Activated naive CD4-positive, alpha-beta T cell treated with anti-CD3 and anti-CD28 coated beads, Interleukin-2, amount 50 U/mL, for 16 hours (primary cell): ENCODE data around the gene CASTOR2.
"Not testable (repeated sequence)": the region's sequence is repeated elsewhere in the genome, so short reads cannot be mapped to it uniquely, and the experiment has no call there.

Source experiments
- DNase-seq: peaks from one replicate; pipeline ENCODE4 v3.0.0-alpha.2; 2020

Gene CASTOR2

DNA sequence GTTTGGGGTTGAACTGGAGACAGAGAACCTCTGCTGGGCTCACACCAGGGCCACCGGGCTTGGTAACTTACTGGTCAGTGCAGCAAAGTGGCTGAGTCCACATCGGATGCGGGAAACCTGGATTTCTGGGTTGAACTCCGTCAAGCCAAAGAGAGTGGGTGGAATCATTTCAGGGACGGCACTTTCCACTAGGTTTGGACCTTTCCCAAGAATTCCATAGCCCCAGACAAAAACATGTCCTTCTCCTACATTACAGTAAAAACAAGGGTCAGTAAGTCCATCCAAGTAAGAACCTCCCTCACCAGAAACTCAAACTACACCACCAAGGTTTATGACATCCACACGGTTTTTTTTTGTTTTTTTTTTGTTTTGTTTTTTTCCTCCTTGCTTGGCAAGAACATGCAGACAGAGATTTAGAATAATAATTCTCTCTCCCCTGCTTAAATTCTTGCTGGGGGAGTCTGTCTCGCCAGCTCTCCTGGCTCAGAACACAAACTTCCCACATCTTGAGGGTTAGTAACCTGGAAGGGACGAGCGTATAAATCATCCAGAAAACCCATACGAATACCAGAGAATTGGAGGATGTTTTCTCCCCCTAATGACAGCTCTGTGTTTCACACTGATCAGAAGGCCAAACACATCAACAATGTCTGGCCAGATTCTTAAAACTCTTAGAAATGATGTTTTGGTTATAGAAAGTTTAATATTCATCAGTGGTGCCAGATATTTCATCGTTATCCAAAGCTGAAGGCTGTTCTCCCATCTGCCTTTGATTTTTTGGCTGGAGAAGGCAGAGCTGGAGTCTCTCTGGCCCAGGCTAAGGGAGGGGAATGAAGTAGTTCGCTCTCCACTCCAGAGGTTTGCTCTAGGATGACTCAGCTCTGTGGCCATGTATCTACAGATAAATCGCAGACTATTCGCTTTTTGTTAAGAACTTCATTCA is 91.6 kb downstream of the CASTOR2 start:
- DNase-seq = no peak

DNA sequence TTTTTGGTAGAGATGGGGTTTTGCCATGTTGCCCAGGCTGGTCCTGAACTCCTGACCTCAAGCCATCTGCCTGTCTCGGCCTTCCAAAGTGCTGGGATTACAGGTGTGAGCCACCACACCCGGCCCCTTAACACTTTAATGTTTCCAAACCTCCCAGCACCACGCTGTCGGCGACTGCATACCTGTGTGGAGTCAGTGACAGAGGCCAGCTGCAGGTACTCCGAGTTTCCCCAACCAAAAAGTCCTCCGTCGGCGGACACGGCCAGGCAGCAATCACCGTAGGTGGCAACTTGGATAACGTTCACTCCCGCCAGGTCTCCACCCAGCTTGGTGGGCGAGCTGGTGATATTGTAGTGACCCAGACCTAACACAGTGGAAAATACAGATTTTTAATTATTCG is 93.9 kb downstream of the CASTOR2 start:
- DNase-seq = no peak

DNA sequence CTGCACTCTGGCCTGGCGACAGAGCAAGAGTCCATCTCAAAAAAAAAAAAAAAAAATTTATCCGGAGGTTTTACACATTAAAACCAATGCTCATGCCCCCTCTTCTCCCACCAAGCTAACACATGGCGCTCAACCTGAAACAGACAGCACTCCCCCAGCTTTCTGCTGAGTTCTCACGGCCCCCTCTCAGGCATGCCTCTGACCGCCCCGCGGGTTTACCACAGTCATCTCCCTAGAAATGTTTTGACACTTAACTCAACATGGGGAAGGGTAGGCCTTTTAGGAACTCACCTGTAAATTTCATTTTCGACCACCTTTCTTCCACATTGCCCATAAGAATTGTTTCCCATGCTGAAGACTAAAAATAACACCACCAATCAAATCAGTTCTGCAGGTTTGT is 99.8 kb downstream of the CASTOR2 start:
- no peak for DNase-seq

DNA sequence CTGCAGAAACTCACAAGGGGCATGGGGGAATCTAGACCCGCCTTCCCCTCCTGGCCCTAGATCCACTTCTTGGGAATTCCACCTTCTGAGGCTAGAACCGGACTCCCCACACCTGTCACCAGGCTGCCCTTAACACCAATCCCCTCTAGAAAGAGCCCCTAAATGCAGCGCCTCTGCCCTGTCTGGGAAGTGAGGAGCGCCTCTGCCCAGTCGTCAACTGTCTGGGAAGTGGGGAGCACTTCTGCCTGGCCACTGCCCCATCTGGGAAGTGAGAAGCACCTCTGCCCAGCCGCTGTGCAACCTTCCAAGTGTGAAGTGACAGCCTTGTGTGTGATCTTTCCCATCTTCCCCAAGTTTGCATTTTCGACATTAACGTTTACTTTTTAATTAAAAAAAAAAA is 100.3 kb downstream of the CASTOR2 start:
- DNase-seq = no peak

DNA sequence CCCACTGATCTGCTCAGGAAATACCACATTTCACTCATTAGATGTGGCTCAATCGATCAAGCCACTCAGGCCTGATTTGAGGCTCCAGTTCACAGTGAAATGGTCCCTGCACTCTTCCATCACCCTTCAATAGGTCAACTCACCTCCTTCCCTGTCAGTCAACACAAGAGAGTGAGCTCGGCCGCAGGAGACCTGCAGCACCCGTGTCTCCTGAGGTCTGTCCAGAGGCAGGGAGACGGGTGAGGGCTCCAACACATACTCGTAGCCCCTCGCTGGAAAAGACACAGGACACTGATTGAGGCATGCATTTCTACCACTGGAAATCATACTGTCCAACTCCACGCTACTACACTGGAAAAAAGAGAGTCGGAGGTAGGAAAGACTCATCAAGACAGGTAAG is 102.0 kb downstream of the CASTOR2 start:
- DNase-seq = no peak

DNA sequence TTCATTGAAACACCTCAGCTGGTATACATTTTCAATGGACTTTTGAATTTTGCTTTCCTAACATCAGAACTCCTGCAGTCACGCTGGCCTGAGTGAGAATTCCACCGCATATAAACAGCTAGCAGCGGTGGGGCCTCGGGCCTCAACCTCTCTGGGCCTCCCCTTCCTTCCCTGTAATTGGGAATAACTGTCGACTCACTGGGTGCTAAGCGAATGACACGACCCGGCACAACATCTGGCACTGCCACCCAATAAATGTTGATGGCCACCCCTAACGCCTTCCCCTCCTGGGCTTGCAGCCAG is 108.4 kb downstream of the CASTOR2 start:
- DNase-seq = no peak

DNA sequence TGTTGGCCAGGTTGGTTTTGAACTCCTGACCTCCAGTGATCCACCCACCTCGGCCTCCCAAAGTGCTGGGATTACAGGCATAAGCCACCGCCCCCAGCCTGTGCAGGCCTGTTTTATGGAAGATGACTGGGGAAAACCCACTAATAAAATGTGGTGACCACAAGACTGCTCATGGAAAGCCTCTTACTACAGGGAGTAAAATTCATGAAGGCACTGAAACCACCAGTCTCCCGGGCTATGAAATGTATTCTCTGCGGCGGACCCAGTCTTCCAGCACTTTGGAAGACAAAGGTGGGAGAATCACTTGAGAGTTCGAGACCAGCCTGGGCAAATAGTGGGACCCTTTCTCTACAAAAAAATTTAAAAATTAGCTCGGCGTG is 109.7 kb downstream of the CASTOR2 start:
- not testable (repeated sequence) for DNase-seq
